Memory B cell (primary cell): ENCODE results near the gene SYN1.
"Not testable (repeated sequence)": the region's sequence is repeated elsewhere in the genome, so short reads cannot be mapped to it uniquely, and the experiment has no call there.

Experiments
- ATAC-seq: fragments of 150-1000 bp; cut with Tn5 transposase; 2 replicates; pipeline ENCODE4 v1.10.0; 2021; ENCODE audit warnings: low read depth, mild to moderate bottlenecking, moderate library complexity
- DNase-seq, 2 donors: peaks; one replicate each; pipeline ENCODE4 v3.0.0; 2022; ENCODE audit warnings: low spot score in 2 of 2
- H3K27ac Mint-ChIP-seq: one replicate; pipeline ENCODE4 v1.8.0; 2022; ENCODE audit warnings: mild to moderate bottlenecking, moderate library complexity, mixed read lengths
- H3K27me3 Mint-ChIP-seq: one replicate; pipeline ENCODE4 v1.8.0; 2022; ENCODE audit warnings: mixed read lengths
- H3K36me3 Mint-ChIP-seq: one replicate; pipeline ENCODE4 v1.8.0; 2022; ENCODE audit warnings: mild to moderate bottlenecking, mixed read lengths
- H3K4me1 Mint-ChIP-seq: one replicate; pipeline ENCODE4 v1.8.0; 2022; ENCODE audit warnings: mixed read lengths
- H3K4me3 Mint-ChIP-seq: one replicate; pipeline ENCODE4 v1.8.0; 2022; ENCODE audit warnings: mild to moderate bottlenecking, moderate library complexity, mixed read lengths
- H3K9me3 Mint-ChIP-seq: one replicate; pipeline ENCODE4 v1.8.0; 2022; ENCODE audit warnings: mixed read lengths

SYN1 gene

DNA sequence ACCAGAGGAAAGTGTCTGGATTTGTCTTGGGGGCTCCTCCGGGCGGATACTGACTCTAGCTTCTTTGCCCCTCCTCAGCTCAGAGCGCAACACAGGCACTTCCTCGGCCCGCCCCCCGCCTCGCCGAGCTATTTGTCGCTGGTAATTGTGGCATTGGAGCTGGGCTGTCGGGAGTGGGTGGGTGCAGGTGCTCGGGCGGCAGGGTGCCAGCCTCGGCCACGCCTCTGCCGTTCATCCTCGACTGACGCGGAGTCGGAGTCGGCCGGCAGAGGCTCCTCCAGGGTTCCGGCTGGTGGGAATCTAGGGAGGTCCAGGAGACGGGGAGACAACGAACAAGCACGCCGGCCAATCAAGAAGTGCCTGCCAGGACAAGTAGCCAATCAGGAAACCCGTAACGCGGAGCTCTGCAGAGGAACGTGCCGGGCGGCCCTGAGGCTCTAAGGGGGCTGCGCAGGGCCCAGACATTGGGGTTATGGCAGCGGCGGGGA, 3.9 kb upstream of the SYN1 start:
- Mint-ChIP-seq H3K27ac (no peak overlapping the region), H3K9me3 (no peaks in the 10 kb centered on the region), H3K27me3 (peaks cover 24% of the 10 kb centered on the region), H3K4me3 (peak overlapping the region; percentile 14), H3K4me1 (peaks cover 3% of the 10 kb centered on the region), H3K36me3 (peaks cover 2% of the 10 kb centered on the region)
- DNase-seq, result no peak
- ATAC-seq, result no peak

DNA sequence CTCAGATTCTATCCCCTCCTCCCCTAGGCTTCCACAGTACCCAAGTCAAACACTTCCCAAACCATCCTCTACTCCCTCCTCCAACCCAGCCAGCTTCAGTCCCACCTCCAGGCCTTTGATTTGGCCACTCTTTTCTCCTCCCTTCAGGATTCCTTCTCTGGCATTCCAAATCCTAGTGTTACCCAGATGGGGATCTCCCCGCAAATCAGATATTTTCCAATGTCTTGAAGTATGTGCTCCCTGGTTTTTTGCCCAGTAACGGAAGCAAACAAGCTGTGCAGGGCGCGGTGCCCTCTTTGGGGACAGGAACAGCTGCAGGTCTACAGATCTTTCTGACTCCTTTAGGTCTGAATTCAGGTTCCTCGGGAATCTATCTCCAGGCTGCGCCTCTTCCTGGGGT, 2.2 kb upstream of the SYN1 start:
- Mint-ChIP-seq H3K36me3 (peaks cover 2% of the 10 kb centered on the region), H3K4me1 (peaks cover 3% of the 10 kb centered on the region), H3K9me3 (no peaks in the 10 kb centered on the region), H3K27me3 (peaks cover 33% of the 10 kb centered on the region), H3K4me3 (no peak overlapping the region), H3K27ac (no peak overlapping the region)
- ATAC-seq (no peak), DNase-seq (no peak)

DNA sequence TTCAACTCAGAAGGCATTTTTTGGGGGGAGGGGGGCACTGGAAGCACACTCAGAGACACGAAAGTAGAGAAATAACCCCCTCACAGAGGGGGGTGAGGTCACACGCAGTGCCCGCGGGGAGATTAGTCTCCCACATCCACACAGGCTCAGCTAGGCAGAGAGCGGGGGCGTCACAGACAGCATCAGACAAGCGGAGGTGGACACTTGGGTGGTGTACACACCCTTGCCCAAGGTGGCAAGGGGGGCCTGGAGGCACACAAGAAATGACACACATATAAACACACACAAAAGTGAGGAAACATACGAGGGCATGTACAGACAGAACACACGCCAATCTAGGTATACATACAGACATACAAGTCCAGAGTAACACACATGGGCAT, 637 bp upstream of the SYN1 start:
- Mint-ChIP-seq H3K4me1 (peaks cover 3% of the 10 kb centered on the region), H3K36me3 (no peaks in the 10 kb centered on the region), H3K9me3 (no peaks in the 10 kb centered on the region), H3K27ac (no peak overlapping the region), H3K27me3 (peaks cover 35% of the 10 kb centered on the region), H3K4me3 (no peak overlapping the region)
- DNase-seq, result no peak
- ATAC-seq, result no peak

DNA sequence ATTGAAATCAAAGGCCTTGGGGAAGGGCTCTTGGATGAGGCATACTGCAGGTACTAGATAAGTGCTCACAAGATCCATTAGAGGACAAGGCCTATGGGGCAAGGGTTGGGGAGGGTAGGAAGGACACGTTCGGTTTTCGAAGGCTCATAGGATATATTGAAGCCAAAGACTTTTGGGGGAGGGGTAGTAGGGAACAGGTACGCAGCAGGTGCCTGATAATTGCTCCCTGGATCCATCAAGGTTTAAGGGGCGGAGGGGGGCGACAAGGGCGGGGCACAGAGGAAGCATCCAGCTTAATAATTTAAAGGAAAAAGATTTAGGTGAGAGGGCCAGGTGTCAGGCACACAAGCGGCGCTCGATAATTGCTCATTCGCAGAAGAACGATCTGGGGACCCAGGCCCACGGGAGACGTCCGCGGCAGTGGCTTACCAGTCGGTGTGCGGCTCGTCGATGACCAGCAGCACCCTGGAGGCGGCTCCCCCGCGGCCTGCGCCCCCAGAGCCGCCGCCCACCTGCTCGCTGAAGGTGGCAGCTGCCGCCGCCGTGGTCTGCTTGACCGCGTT, 653 bp downstream of the SYN1 start:
- H3K27ac Mint-ChIP-seq, result no peak overlapping the region
- no peak for DNase-seq
- H3K36me3 Mint-ChIP-seq, result no peaks in the 10 kb centered on the region

DNA sequence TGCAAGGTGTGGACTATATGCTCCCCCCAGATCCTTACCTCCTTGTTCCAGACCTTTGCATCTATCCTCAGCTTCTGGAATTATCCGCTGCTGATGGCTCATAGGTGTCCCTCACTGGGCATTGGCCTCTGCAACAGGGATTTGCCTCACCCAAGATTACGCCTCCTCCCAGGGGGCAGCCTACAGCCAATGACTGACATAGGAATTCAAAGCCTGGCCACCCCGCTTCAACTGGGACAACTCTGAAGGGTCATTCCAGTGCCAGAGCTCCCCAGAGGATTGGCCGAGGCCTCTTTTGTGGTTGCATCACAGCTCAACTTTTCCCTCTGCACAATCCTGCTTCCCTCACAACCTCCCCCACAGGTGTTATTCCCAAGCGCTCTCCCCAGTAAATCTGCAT, 5.0 kb downstream of the SYN1 start:
- no peak for ATAC-seq

More for the DNA sequence above, 653 bp downstream of the SYN1 start:
- peak overlapping the region; percentile 57 for H3K4me3 Mint-ChIP-seq
- H3K4me1 Mint-ChIP-seq, result peaks cover 3% of the 10 kb centered on the region
- H3K27me3 Mint-ChIP-seq, result peaks cover 31% of the 10 kb centered on the region
- no peak for ATAC-seq
- H3K9me3 Mint-ChIP-seq, result no peaks in the 10 kb centered on the region

DNA sequence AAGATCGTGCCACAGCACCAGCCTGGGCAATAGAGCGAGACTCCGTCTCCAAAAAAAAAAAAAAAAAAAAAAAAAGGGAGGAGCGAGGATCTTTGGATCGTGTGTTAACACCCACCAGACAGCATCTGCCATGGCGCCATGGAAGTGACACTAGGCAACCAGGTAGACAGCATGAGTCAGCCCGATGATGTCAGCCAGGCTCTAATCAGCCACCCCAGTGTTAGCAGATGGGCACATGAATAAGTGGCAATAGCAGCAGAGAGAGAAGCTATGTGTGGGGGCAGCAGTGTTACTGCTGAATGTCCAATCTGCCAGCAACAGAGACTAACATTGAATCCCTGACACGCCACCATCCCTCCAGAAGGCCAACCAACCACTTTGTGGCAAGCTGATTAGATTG, 6.6 kb downstream of the SYN1 start:
- Mint-ChIP-seq H3K27ac (no peak overlapping the region), H3K4me1 (peaks cover 3% of the 10 kb centered on the region), H3K9me3 (no peaks in the 10 kb centered on the region), H3K36me3 (no peaks in the 10 kb centered on the region), H3K4me3 (no peak overlapping the region), H3K27me3 (peaks cover 11% of the 10 kb centered on the region)
- ATAC-seq, result no peak
- DNase-seq, result no peak

More for the DNA sequence above, 5.0 kb downstream of the SYN1 start:
- Mint-ChIP-seq H3K27ac (no peak overlapping the region), H3K4me1 (peaks cover 3% of the 10 kb centered on the region), H3K4me3 (no peak overlapping the region), H3K9me3 (no peaks in the 10 kb centered on the region), H3K36me3 (no peaks in the 10 kb centered on the region), H3K27me3 (peaks cover 15% of the 10 kb centered on the region)
- DNase-seq, result no peak

DNA sequence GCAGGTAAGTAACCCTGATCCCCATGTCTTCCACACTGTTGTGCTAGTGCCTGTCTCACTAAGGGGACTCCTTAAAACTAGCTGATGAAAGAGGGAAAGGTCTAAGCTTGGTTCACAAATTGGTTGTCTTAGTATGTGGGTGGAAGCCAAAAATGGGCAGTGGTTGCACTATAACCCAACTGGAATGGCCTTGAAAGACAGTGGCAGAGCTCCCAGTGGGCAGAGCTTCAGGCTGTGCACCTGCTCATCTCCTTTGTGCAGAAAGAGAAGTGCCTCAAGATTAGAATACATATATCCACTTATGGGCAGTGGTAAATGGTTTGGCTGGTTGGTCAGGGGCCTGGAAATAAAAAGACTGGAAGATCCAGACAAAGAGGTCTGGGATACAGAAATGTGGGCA, 7.2 kb downstream of the SYN1 start:
- no peak overlapping the region for H3K27ac Mint-ChIP-seq

DNA sequence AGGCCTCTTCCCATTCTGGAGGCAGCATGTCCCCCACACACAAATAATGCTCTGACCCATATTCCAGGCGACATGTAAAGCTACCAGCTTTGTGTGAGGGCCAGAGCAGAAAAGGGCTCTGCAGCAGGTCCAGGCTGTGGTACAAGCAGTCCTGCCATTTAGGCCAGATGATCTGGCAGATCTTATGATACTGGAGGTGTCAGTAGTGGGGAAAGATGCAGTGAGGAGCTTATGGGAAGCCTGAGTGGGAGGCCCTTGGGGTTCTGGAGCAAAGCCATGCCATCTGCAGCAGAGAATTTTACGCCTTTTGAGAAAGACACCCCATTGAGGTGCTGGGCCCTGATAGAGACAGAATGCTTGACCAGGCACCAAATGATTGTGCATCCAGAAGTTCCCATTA, 7.7 kb downstream of the SYN1 start:
- H3K9me3 Mint-ChIP-seq, result no peaks in the 10 kb centered on the region
- no peaks in the 10 kb centered on the region for H3K36me3 Mint-ChIP-seq
- no peak for ATAC-seq
- no peak for DNase-seq
- no peak overlapping the region for H3K27ac Mint-ChIP-seq
- peaks cover 7% of the 10 kb centered on the region for H3K27me3 Mint-ChIP-seq
- H3K4me3 Mint-ChIP-seq, result no peak overlapping the region
- peaks cover 5% of the 10 kb centered on the region for H3K4me1 Mint-ChIP-seq

More for the DNA sequence above, 7.2 kb downstream of the SYN1 start:
- Mint-ChIP-seq H3K4me3 (no peak overlapping the region), H3K36me3 (no peaks in the 10 kb centered on the region), H3K9me3 (no peaks in the 10 kb centered on the region), H3K4me1 (peaks cover 5% of the 10 kb centered on the region), H3K27me3 (peaks cover 7% of the 10 kb centered on the region)
- ATAC-seq (no peak), DNase-seq (no peak)

DNA sequence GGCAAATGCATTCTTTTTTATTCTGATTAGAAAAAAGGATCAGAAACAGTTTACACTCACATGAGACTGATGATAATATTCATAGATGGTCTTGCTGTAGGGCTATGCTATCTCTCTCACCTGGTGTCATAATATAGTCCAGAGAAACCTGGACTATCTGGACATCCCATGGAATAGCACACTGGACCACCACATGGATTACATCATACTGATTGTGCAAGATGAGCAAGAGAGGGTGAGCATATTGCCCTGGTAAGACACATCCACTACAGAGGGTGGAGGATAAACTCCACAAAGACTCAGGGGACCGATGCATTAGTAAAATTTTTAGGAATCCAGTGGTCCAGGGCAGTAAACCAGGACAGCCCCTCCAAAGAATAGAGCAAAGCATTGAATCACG, 8.2 kb downstream of the SYN1 start:
- peaks cover 5% of the 10 kb centered on the region for H3K4me1 Mint-ChIP-seq
- no peaks in the 10 kb centered on the region for H3K36me3 Mint-ChIP-seq
- H3K27me3 Mint-ChIP-seq, result peaks cover 7% of the 10 kb centered on the region
- H3K4me3 Mint-ChIP-seq, result no peak overlapping the region
- no peak for ATAC-seq
- H3K27ac Mint-ChIP-seq, result no peak overlapping the region
- H3K9me3 Mint-ChIP-seq, result no peaks in the 10 kb centered on the region
- no peak for DNase-seq

DNA sequence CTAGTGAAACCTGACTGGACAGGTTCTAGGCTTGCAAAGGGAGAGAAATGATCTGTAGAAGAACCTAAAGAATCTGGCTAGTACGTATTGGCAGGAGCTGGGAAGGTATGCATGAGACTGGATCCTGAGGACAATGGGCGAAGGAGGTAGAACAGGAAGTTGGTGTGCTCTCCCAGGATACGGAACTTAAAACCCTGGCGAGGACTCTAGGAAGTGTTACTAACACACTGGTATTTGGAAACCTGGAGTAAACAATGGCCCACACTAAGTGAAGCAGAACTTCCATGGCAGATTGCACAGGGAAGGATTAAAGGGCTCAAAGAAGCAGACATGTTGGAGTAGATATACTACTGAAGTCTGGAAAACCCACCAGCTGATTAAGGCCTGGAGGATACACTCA, 9.1 kb downstream of the SYN1 start:
- H3K4me3 Mint-ChIP-seq, result no peak overlapping the region
- H3K36me3 Mint-ChIP-seq, result no peaks in the 10 kb centered on the region
- H3K9me3 Mint-ChIP-seq, result no peaks in the 10 kb centered on the region
- ATAC-seq, result no peak
- H3K27ac Mint-ChIP-seq, result no peak overlapping the region
- H3K27me3 Mint-ChIP-seq, result peaks cover 7% of the 10 kb centered on the region
- no peak for DNase-seq
- peaks cover 5% of the 10 kb centered on the region for H3K4me1 Mint-ChIP-seq

DNA sequence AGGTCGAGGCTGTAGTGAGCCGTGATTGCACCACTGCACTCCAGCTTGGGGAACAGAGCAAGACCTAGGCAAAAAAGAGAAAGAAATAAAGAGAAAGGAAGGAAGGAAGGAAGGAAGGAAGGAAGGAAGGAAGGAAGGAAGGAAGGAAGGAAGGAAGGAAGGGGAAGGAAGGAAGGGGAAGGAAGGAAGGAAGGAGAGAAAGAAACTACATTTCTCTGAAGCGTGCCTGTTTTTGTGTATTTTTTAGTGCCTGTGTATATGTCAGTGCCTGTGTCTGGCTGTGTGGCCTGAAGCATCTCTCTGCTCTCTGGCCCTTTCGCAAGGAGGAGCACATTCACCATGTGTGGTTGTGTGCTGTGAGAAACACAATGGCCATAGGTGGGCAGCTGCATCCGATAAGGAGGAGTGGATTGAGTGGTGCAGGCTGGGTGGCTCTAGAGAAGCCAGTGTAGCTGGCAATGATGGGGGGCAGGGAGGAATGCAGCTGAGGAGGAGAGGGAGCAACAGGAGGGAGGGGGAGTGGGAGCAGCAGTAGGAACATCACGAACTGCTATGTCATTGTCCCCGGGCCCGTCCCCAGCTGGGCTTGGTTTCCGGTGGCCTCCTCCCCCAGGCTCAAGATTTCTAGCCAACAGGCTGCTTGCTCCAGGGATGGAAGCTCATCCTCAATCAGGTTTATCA, 11.4 kb downstream of the SYN1 start:
- Mint-ChIP-seq H3K36me3 (no peaks in the 10 kb centered on the region), H3K9me3 (no peaks in the 10 kb centered on the region), H3K4me3 (no peak overlapping the region), H3K4me1 (peaks cover 5% of the 10 kb centered on the region), H3K27me3 (peaks cover 8% of the 10 kb centered on the region), H3K27ac (no peak overlapping the region)
- DNase-seq, result no peak
- no peak for ATAC-seq

DNA sequence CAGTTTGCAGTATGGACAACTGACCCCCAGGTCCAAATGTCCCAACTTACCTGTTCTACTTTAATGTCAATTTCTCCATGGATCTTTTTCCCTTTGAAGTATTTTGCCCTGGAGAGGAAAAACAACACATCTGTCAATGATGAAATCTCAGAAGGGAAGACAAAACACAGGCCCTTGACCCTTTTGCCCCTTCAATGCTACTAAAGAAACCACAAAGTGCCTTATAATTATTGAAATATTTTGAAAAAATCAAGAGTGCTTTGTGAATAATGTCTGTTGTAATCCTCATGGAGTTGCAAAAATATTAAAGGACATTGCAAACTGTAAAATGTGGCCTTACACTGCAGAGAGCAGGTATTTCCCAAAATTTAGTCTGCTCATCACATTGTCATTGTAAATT, 12.6 kb downstream of the SYN1 start:
- Mint-ChIP-seq H3K27me3 (peaks cover 7% of the 10 kb centered on the region), H3K4me3 (no peak overlapping the region), H3K9me3 (no peaks in the 10 kb centered on the region), H3K27ac (no peak overlapping the region), H3K36me3 (no peaks in the 10 kb centered on the region), H3K4me1 (peaks cover 5% of the 10 kb centered on the region)
- DNase-seq (no peak), ATAC-seq (no peak)

DNA sequence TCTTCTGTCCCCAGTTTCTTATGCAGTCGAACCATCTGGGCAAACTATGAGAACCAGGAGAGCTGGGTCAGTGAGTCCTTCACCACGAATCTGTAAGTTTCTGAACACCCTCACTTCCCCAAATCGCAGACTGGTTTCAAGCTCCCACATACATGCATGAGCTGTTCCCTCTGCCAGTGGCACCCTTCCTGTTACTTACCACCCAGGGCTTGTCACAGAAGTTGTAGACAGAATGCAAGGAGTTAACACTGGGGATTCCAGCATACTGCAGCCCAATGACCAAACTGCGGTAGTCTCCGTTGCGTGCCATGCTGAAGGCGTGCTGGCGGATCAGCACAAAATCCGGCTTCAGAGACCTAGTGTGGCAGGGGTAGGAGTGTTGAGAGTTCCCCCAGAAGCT, 14.6 kb downstream of the SYN1 start:
- ATAC-seq (no peak), DNase-seq (no peak)
- no peak overlapping the region for H3K27ac Mint-ChIP-seq
- no peaks in the 10 kb centered on the region for H3K36me3 Mint-ChIP-seq
- H3K4me3 Mint-ChIP-seq, result no peak overlapping the region
- peaks cover 7% of the 10 kb centered on the region for H3K27me3 Mint-ChIP-seq
- peaks cover 5% of the 10 kb centered on the region for H3K9me3 Mint-ChIP-seq
- peaks cover 5% of the 10 kb centered on the region for H3K4me1 Mint-ChIP-seq

DNA sequence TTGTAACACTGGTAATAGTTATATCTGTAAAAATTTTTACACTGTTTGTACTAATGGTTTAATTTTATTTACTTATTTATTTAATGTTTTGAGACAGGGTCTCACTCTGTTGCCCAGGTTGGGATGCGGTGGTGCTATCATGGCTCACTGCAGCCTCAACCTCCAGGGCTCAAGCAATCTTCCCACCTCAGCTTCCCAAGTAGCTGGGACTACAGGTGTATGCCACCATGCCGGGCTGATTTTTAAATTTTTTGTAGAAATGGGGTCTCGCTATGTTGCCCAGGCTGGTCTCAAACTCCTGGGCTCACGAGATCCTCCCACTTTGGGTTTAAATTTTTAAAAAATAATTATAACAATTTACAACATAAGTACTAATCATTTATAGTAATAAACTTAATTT, 16.5 kb downstream of the SYN1 start:
- not testable (repeated sequence) for DNase-seq, ATAC-seq, H3K9me3 Mint-ChIP-seq, H3K4me3 Mint-ChIP-seq, H3K27me3 Mint-ChIP-seq, H3K36me3 Mint-ChIP-seq, H3K27ac Mint-ChIP-seq, H3K4me1 Mint-ChIP-seq

DNA sequence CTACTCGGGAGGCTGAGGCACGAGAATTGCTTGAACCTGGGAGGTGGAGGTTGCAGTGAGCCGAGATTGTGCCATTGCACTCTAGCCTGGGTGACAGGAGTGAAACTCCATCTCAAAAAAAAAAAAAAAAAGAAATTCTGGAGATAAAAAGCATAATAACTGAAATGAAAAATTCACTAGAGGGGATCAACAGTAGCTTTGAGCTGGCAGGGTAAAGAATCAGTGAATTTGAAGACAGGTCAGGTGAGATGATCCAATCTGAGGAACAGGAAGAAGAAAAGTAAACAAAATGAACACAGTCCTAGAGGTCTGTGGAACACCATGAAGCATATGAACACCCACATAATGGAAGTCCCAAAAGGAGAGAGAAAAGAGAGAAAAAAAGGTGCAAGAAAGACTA, 22.4 kb downstream of the SYN1 start:
- ATAC-seq (no peak), DNase-seq (no peak)
- Mint-ChIP-seq H3K27me3 (peaks cover 4% of the 10 kb centered on the region), H3K36me3 (peaks cover 3% of the 10 kb centered on the region), H3K27ac (no peak overlapping the region), H3K4me3 (no peak overlapping the region), H3K9me3 (peaks cover 10% of the 10 kb centered on the region), H3K4me1 (no peaks in the 10 kb centered on the region)
